ENCODE results near the gene COQ4. TPM values are rescaled to one million over a fixed set of nuclear protein-coding genes. Genes with fewer than 3 reads are reported as not detected.
A peak's percentile ranks its signal among the peaks of the same experiment; 100 is the strongest.

COQ4 gene
- total RNA-seq, 1 donor from 2014 or later = 32.0 TPM

- Histone ChIP-seq H3K9me3 (replicated peaks) (no peaks in the 10 kb centered on the region), H3K36me3 (peaks cover 24% of the 10 kb centered on the region), H3K27me3 (ENCODE audit: low read depth) (no peaks in the 10 kb centered on the region), H3K4me1 (peaks cover 21% of the 10 kb centered on the region), H3K27ac (replicated peaks) (peak within 1 kb of the TSS; percentile 83), H3K4me3 (peak within 1 kb of the TSS; percentile 91)
- DNase-seq = peak; percentile 68
- TF ChIP-seq CTCF (IDR thresholded peaks at IDR 0.05; ENCODE audit: borderline replicate concordance) = no peak
- intact Hi-C loops (cut with micrococcal nuclease) = no loop called here
These were observed 17.4 kb downstream of the COQ4 start, which contains the start of gene SLC27A4 for GRCh38 chr9:128339761-128340690. SLC27A4 (plus strand) TSS chr9:128340527; CDS start chr9:128343133, 2,606 bp downstream.

- DNase-seq = no peak
- Histone ChIP-seq H3K27ac (replicated peaks) (peak overlapping the region; percentile 83), H3K9me3 (replicated peaks) (no peaks in the 10 kb centered on the region), H3K4me1 (peaks cover 21% of the 10 kb centered on the region), H3K27me3 (ENCODE audit: low read depth) (no peaks in the 10 kb centered on the region), H3K36me3 (peaks cover 33% of the 10 kb centered on the region), H3K4me3 (peak overlapping the region; percentile 91)
- intact Hi-C loops (cut with micrococcal nuclease) = no loop called here
- TF ChIP-seq CTCF (IDR thresholded peaks at IDR 0.05; ENCODE audit: borderline replicate concordance) = no peak
These were observed 18.2 kb downstream of the COQ4 start for GRCh38 chr9:128340691-128341434.

- H3K27ac ChIP-seq (replicated peaks) = peak overlapping the region; percentile 83
- peaks cover 21% of the 10 kb centered on the region for H3K4me1 ChIP-seq
- H3K27me3 ChIP-seq (ENCODE audit: low read depth) = no peaks in the 10 kb centered on the region
- DNase-seq = peak; percentile 40
- H3K4me3 ChIP-seq = peak overlapping the region; percentile 91
- no peaks in the 10 kb centered on the region for H3K9me3 ChIP-seq (replicated peaks)
- peak; percentile 73 for TF ChIP-seq CTCF (IDR thresholded peaks at IDR 0.05; ENCODE audit: borderline replicate concordance)
- H3K36me3 ChIP-seq = peaks cover 39% of the 10 kb centered on the region
- intact Hi-C loops (cut with micrococcal nuclease) = no loop called here
These were observed 18.8 kb downstream of the COQ4 start for GRCh38 chr9:128341435-128341849.

GRCh38 chr9:128342971-128343680, 20.5 kb downstream of the COQ4 start:
- no peaks in the 10 kb centered on the region for H3K27me3 ChIP-seq (ENCODE audit: low read depth)
- peaks cover 21% of the 10 kb centered on the region for H3K4me1 ChIP-seq
- TF ChIP-seq CTCF (IDR thresholded peaks at IDR 0.05; ENCODE audit: borderline replicate concordance) = no peak
- DNase-seq = no peak
- no peaks in the 10 kb centered on the region for H3K9me3 ChIP-seq (replicated peaks)
- H3K4me3 ChIP-seq = no peak overlapping the region
- peaks cover 55% of the 10 kb centered on the region for H3K36me3 ChIP-seq
- no peak overlapping the region for H3K27ac ChIP-seq (replicated peaks)
- intact Hi-C loops (cut with micrococcal nuclease) = no loop called here

- Histone ChIP-seq H3K27ac (replicated peaks) (no peak overlapping the region), H3K27me3 (ENCODE audit: low read depth) (no peaks in the 10 kb centered on the region), H3K4me1 (peaks cover 21% of the 10 kb centered on the region), H3K36me3 (peaks cover 63% of the 10 kb centered on the region), H3K4me3 (no peak overlapping the region), H3K9me3 (replicated peaks) (no peaks in the 10 kb centered on the region)
- TF ChIP-seq CTCF (IDR thresholded peaks at IDR 0.05; ENCODE audit: borderline replicate concordance) = no peak
- intact Hi-C loops (cut with micrococcal nuclease) = no loop called here
- no peak for DNase-seq
These were observed 21.2 kb downstream of the COQ4 start for GRCh38 chr9:128343855-128344254.

Measured in left ventricle myocardium inferior (tissue), 1 donor.